ENCODE measurements around the gene SCGB1A1. TPM values are rescaled to one million over a fixed set of nuclear protein-coding genes. Genes with fewer than 3 reads are reported as not detected.

Gene SCGB1A1
- total RNA-seq, 4 donors from 2014 or later: 5.9 to 6.6 TPM; not detected in 2

DNA sequence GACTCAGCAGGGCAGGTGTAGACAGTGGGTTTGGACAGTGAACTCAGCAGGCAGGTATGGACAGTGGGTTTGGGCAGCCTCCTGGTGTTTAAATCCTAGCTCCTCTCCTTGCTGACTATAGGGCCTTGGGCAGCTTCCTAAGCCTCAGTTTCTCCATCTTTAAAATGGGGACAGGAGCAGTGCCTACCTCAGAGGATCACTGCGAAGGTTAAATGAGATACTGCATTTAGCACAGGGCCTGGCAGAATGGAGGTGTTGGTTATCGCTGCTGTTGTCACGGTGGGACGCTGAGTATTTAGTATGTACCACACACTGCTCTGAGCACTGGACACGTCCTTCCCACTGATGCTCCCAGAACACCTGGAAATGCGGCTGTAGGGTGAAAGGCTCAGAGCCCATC lies 14.4 kb upstream of the SCGB1A1 start:
- intact Hi-C loops (cut with DNase I): no loop called here
- no peak overlapping the region for H3K27ac ChIP-seq
- TF ChIP-seq POLR2A (IDR thresholded peaks at IDR 0.05): no peak
- no peak for TF ChIP-seq CTCF (IDR thresholded peaks at IDR 0.05)
- peaks cover 35 to 63% (median 35%) of the 10 kb centered on the region in 3 donors for H3K4me1 ChIP-seq
- 96 to 100% methylated on average over 4 to 6 of the region's 6 CpGs for WGBS, 2 donors
- H3K9me3 ChIP-seq: no peaks in the 10 kb centered on the region
- H3K36me3 ChIP-seq: no peaks in the 10 kb centered on the region
- no peak overlapping the region for H3K4me3 ChIP-seq
- H3K27me3 ChIP-seq: no peaks in the 10 kb centered on the region
- DNase-seq: no peak

DNA sequence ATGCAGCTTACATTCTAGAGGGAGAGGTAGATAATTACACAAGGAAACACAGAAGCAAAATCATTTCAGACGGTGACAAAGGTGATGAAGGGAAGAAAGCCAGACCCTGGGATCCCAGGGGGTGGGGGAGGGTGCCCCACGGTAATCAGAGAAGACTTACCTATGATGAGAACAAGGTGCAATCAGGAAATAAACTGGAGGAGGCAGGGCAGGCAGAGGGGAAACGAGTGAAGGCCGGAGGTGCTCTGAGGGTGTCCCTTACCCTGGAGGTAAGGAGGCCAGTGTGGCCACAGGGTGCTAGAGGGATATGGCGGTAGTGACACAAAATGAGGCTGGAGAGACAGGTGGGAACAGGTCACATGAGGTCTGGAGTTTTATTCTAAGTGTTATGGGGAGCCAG lies 13.9 kb upstream of the SCGB1A1 start:
- Histone ChIP-seq H3K4me3 (no peak overlapping the region), H3K36me3 (no peaks in the 10 kb centered on the region), H3K27me3 (no peaks in the 10 kb centered on the region), H3K27ac (no peak overlapping the region), H3K4me1 (peaks cover 30 to 63% (median 30%) of the 10 kb centered on the region in 3 donors), H3K9me3 (no peaks in the 10 kb centered on the region)
- DNase-seq: no peak
- 73 to 85% methylated on average over 5 of the region's 5 CpGs for WGBS, 2 donors
- intact Hi-C loops (cut with DNase I): no loop called here
- TF ChIP-seq CTCF (IDR thresholded peaks at IDR 0.05): no peak
- no peak for TF ChIP-seq POLR2A (IDR thresholded peaks at IDR 0.05)

DNA sequence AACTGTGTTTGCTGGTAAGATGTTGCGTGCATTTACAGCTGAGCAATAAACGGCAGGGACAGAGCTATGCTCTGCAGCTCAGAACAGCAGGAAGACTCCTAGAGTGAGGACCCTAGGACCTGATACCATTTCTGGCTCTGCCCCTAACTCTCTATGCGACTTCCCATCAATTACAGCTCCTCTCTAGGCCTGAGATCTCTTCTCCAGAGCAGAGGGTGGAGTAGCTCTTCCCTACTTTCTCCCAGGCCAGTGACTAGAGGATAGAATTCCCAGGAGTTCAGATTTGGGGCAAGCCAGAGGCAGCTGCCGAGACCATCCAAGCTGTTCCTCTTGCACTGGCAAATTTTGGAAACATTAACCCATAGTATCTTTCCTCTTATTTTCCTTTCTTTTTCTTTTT lies 12.8 kb upstream of the SCGB1A1 start:
- no peak for DNase-seq
- intact Hi-C loops (cut with DNase I): no loop called here
- no peaks in the 10 kb centered on the region for H3K9me3 ChIP-seq
- H3K27ac ChIP-seq: peak overlapping the region in 2 of 4 donors; percentile 30 to 34
- peaks cover 24 to 63% (median 25%) of the 10 kb centered on the region in 3 donors for H3K4me1 ChIP-seq
- 64 to 70% methylated on average over 4 of the region's 4 CpGs for WGBS, 2 donors
- H3K36me3 ChIP-seq: no peaks in the 10 kb centered on the region
- no peaks in the 10 kb centered on the region for H3K27me3 ChIP-seq
- H3K4me3 ChIP-seq: no peak overlapping the region
- TF ChIP-seq CTCF (IDR thresholded peaks at IDR 0.05) (no peak), POLR2A (IDR thresholded peaks at IDR 0.05) (no peak)

DNA sequence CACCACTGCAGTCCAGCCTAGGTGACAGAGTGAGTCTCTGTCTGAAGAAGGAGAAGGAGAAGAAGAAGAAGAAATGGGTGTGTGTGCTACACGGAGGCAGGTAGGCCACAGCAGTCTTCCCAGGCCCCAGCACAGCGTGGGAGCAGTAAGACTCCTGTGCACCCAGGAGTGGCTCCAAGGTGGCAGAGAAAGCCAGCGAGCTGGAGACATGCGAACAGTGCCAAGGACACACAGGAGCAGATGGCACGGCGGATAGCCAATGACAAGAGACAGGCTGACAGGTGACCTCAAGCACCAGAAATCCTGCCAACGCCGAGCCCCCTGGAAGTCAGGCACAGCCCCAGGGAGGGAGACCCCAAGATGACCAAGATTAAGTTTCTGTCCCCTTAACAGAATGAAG lies 9.0 kb upstream of the SCGB1A1 start:
- H3K27ac ChIP-seq: peak overlapping the region in 3 of 4 donors; percentile 77 to 90 (median 84)
- TF ChIP-seq CTCF (IDR thresholded peaks at IDR 0.05): no peak
- no peak for TF ChIP-seq POLR2A (IDR thresholded peaks at IDR 0.05)
- no peaks in the 10 kb centered on the region for H3K9me3 ChIP-seq
- H3K4me1 ChIP-seq: peaks cover 26 to 67% (median 31%) of the 10 kb centered on the region in 3 donors
- no peak overlapping the region for H3K4me3 ChIP-seq
- DNase-seq: no peak
- H3K27me3 ChIP-seq: no peaks in the 10 kb centered on the region
- WGBS, 2 donors: 76 to 92% methylated on average over 8 of the region's 8 CpGs
- intact Hi-C loops (cut with DNase I): no loop called here
- H3K36me3 ChIP-seq: no peaks in the 10 kb centered on the region

DNA sequence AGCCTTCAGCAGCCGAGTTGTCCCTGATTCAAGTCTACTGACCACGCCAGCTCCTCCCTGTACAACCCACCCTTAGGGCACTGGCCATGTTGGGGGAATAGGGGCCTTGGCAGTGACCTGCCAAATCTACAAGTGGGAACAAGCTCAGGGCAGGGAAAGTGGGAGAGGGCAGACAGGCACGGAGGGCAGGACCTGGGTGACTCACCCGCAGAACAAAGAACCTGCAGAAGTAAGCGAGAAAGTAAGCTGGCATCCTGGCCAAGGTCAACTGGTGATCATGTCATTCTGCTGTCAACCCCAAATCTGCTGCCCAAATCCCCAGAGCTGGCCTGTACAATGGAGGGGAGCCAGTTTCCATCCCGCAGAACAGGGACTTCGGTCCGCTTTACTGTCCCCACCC lies 7.9 kb upstream of the SCGB1A1 start:
- TF ChIP-seq CTCF (IDR thresholded peaks at IDR 0.05): no peak
- TF ChIP-seq POLR2A (IDR thresholded peaks at IDR 0.05): no peak
- DNase-seq: no peak
- Histone ChIP-seq H3K27me3 (no peaks in the 10 kb centered on the region), H3K36me3 (no peaks in the 10 kb centered on the region), H3K4me1 (peaks cover 26 to 68% (median 31%) of the 10 kb centered on the region in 3 donors), H3K27ac (peak overlapping the region; percentile 74 to 90 (median 80)), H3K9me3 (no peaks in the 10 kb centered on the region), H3K4me3 (no peak overlapping the region)
- WGBS, 2 donors: 37 to 40% methylated on average over 2 to 3 of the region's 8 CpGs
- intact Hi-C loops (cut with DNase I): no loop called here

Measured in esophagus squamous epithelium (tissue), 5 donors.